ENCODE data around the gene DGKE. TPM values are rescaled to one million over a fixed set of nuclear protein-coding genes. Genes with fewer than 3 reads are reported as not detected.

Gene DGKE
- total and polyA plus RNA-seq, 2 experiments from 2014 or later, result 1.2 to 5.5 TPM

DNA sequence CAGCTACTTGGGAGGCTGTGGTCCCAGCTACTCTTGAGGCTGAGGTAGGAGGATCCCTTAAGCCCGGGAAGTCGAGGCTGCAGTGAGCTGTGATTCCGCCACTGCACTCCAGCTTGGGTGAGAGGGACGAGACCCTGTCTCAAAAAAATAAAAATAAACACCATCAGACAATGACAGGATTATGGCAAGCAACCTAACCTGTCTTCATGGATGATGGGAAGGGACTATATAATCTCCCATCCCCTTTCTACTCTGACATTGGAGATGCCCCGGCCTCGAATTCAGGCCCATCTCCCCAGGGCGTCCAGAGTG lies 79.0 kb downstream of the DGKE start:
- Histone ChIP-seq H2AFZ (peak overlapping the region; percentile 81), H3K79me2 (peaks cover 46% of the 10 kb centered on the region), H3K27me3 (no peaks in the 10 kb centered on the region), H3K9me2 (replicated peaks; ENCODE audit: insufficient read depth) (no peaks in the 10 kb centered on the region), H3K27ac (no peak overlapping the region), H3K4me3 (peak overlapping the region; percentile 69), H3K9me3 (ENCODE audit: low read depth) (no peaks in the 10 kb centered on the region), H4K20me1 (ENCODE audit: insufficient read depth, poor library complexity, severe bottlenecking) (peaks cover 4% of the 10 kb centered on the region), H3K4me1 (ENCODE audit: insufficient read depth) (peaks cover 21% of the 10 kb centered on the region), H3K4me2 (peak overlapping the region; percentile 94), H3K36me3 (replicated peaks; ENCODE audit: insufficient read depth, low read depth) (no peaks in the 10 kb centered on the region)
- TF ChIP-seq EZH2phosphoT487 (IDR thresholded peaks at IDR 0.05; ENCODE audit: low read depth, severe bottlenecking, unreplicated experiment) (no peak), CTCF (IDR thresholded peaks at IDR 0.05; ENCODE audit: poor library complexity) (no peak), EZH2 (IDR thresholded peaks at IDR 0.05; ENCODE audit: borderline replicate concordance) (no peak)
- WGBS (ENCODE audit: low lambda C conversion rate, missing lambda C conversion rate), result 83% methylated on average over 7 of the region's 7 CpGs
- no peak for DNase-seq (ENCODE audit: low spot score)

GRCh38 chr17:56913353-56913866 lies 79.5 kb downstream of the DGKE start:
- peak; percentile 27 for DNase-seq (ENCODE audit: low spot score)
- TF ChIP-seq EZH2phosphoT487 (IDR thresholded peaks at IDR 0.05; ENCODE audit: low read depth, severe bottlenecking, unreplicated experiment) (no peak), EZH2 (IDR thresholded peaks at IDR 0.05; ENCODE audit: borderline replicate concordance) (no peak), CTCF (IDR thresholded peaks at IDR 0.05; ENCODE audit: poor library complexity) (no peak)

DNA sequence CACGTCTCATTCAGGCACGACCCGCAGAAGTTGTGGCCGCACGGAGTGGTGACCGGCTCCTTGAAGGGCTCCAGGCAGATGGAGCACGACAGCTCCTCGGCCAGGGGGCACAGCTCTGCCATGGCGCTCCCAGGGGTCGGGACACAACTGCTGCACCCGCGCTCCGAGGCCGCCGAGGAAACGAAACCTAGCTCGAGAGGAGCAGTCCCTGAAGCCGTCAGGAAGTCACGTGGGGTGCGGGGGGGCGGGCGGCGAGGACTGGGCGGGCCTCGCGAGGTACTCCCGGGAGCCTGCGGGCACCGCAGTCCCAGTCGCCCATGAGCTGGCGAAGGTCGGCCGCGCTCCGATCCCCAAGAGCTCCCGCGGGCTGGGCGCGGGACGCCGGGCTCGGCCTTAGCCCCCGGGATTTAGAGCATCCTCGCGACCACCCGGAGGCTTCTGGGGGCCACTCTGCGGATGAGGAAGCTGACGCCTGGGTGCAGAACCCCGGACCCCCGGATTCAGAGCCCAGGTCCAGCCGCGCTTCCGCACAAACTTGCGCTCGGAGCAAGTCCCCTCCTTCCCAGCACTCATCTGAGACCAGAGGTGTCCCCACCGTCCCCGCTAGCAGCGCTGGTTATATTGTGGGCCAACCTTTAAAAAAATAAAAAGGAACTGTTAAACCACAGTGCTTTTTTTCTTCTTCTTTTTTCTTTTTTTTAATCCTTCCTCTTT lies 80.1 kb downstream of the DGKE start, which contains the start of gene TRIM25:
Gene TRIM25 (minus strand): TSS at position 183 of the 714 bp plus-strand sequence. CDS start 61 bp downstream, at position 122.
- peaks cover 21% of the 10 kb centered on the region for H3K4me1 ChIP-seq (ENCODE audit: insufficient read depth)
- peak within 1 kb of the TSS; percentile 89 for H3K4me3 ChIP-seq
- H3K79me2 ChIP-seq, result peaks cover 42% of the 10 kb centered on the region
- H4K20me1 ChIP-seq (ENCODE audit: insufficient read depth, poor library complexity, severe bottlenecking), result no peaks in the 10 kb centered on the region
- peak; percentile 95 for DNase-seq (ENCODE audit: low spot score)
- no peaks in the 10 kb centered on the region for H3K9me2 ChIP-seq (replicated peaks; ENCODE audit: insufficient read depth)
- TF ChIP-seq EZH2phosphoT487 (IDR thresholded peaks at IDR 0.05; ENCODE audit: low read depth, severe bottlenecking, unreplicated experiment) (no peak), EZH2 (IDR thresholded peaks at IDR 0.05; ENCODE audit: borderline replicate concordance) (no peak), CTCF (IDR thresholded peaks at IDR 0.05; ENCODE audit: poor library complexity) (no peak)
- WGBS (ENCODE audit: low lambda C conversion rate, missing lambda C conversion rate), result 1% methylated on average over 38 of the region's 58 CpGs
- peak within 1 kb of the TSS; percentile 94 for H3K27ac ChIP-seq
- H3K36me3 ChIP-seq (replicated peaks; ENCODE audit: insufficient read depth, low read depth), result no peaks in the 10 kb centered on the region
- H3K9me3 ChIP-seq (ENCODE audit: low read depth), result no peaks in the 10 kb centered on the region
- peak within 1 kb of the TSS; percentile 94 for H3K4me2 ChIP-seq
- H2AFZ ChIP-seq, result peak within 1 kb of the TSS; percentile 82
- H3K27me3 ChIP-seq, result no peaks in the 10 kb centered on the region

More at GRCh38 chr17:56913353-56913866, 79.5 kb downstream of the DGKE start:
- Histone ChIP-seq H3K4me1 (ENCODE audit: insufficient read depth) (peaks cover 21% of the 10 kb centered on the region), H3K4me3 (peak overlapping the region; percentile 69), H3K36me3 (replicated peaks; ENCODE audit: insufficient read depth, low read depth) (no peaks in the 10 kb centered on the region), H3K79me2 (peaks cover 46% of the 10 kb centered on the region), H3K27me3 (no peaks in the 10 kb centered on the region), H2AFZ (peak overlapping the region; percentile 81), H3K9me3 (ENCODE audit: low read depth) (no peaks in the 10 kb centered on the region), H4K20me1 (ENCODE audit: insufficient read depth, poor library complexity, severe bottlenecking) (peaks cover 4% of the 10 kb centered on the region), H3K4me2 (peak overlapping the region; percentile 94), H3K27ac (peak overlapping the region; percentile 94), H3K9me2 (replicated peaks; ENCODE audit: insufficient read depth) (no peaks in the 10 kb centered on the region)
- 2% methylated on average over 44 of the region's 44 CpGs for WGBS (ENCODE audit: low lambda C conversion rate, missing lambda C conversion rate)
